GM18858 (cell line): Measurements from ENCODE around the gene SCTR.
"Not testable (repeated sequence)": the region's sequence is repeated elsewhere in the genome, so short reads cannot be mapped to it uniquely, and the experiment has no call there.

ENCODE experiments used
- ATAC-seq: cut with Tn5 transposase; IDR thresholded peaks from one replicate; pipeline ENCODE4 v1.9.1; 2021; ENCODE audit not compliant: unreplicated experiment

Gene SCTR

DNA sequence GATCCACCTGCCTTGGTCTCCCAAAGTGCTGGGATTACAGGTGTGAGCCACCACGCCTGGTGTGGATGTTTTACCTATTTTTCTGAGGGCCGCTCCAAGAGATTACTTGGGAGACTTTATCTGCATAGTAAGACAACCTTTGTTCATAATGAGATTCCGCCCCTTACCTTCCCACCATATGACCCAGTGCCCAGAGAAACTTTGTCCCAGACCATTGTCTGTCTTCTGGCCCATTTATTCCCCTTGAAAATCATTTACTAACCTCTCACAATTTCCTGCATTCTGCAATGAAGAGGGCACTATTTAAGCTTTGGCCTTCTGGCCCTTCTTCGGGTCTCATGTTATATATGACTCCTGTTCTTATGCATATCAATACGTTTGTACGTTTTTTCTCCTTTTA, 106.4 kb downstream of the SCTR start:
- ATAC-seq = no peak

DNA sequence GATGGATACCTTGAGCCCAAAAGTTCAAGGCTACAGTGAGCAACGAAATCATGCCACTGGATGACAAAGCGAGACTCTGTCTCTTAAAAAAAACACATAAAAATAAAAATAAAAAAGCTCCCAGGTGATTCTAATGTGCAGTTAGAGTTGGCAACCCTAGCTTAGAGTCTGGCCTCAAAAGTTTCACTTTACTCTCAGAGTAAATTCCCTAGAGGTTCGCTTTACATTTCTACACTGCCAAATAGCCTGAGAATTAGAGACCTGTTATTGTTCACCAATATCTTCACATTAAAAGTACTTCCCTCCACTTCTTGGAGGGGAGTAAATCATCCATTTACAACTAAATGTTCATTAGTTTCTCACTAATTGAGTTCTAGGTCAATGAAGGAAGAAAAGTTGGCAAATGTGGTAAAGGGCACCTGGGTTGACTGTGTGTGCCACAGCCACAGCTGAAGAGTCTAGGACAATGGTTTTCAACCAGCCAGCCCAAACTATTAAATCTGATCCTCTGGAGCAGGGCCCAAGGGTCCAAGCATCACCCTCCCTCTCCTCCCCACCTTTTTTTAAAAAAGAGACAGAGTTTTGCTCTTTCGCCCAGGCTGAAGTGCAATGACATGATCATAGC, 107.9 kb downstream of the SCTR start:
- ATAC-seq = no peak

DNA sequence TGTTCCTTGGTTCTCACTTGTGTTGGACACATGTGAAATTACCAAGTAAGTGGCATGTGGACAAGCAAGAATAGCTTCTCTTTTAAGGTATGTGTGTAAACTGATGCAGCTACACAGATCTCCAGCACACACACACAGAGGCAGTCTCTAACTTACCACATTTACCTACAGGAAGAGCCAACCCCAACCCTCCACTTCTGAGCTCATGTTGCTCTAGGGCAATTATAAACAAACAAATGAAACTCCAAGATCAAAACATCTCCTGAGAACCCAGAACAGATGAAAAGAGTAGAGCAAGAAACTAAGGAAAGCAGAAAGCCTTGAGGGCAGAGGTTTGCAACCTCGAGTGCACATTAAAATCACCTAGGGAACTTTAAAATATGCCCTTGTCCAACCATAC, 108.7 kb downstream of the SCTR start:
- no peak for ATAC-seq

DNA sequence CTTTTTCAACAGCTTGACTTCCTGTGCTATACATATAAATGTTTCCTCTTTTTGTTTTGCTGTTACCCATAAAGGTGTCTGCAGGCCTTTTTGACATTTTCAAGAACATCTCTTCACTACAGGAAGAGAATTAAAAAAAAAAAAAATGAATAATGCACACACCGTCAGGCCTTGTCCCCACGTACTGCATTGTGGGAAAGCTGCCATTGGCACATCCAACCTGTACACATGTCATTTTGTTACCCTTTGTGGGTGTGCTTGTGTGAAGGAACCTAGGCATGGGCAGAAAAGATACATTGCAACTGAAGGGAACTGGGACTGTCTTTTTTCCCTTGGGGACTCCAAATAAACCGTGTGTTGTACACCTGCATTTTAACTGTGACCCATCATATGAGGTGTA, 109.4 kb downstream of the SCTR start:
- no peak for ATAC-seq

DNA sequence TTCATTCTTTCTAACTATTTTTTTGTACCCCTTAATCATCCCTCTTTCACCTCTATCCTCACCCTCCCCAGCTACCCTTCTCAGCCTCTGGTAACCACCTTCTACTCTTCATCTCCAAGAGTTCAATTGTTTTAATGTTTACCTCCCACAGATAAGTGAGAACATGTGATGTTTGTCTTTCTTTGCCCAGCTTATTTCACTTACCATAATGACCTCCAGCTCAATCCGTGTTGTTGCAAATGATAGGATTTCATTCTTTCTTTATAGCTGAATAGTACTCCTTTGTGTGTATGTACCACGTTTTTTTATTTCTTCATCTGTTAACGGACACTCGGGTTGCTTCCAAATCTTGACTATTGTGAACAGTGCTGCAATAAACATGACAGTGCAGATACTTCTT, 114.8 kb downstream of the SCTR start:
- no peak for ATAC-seq

DNA sequence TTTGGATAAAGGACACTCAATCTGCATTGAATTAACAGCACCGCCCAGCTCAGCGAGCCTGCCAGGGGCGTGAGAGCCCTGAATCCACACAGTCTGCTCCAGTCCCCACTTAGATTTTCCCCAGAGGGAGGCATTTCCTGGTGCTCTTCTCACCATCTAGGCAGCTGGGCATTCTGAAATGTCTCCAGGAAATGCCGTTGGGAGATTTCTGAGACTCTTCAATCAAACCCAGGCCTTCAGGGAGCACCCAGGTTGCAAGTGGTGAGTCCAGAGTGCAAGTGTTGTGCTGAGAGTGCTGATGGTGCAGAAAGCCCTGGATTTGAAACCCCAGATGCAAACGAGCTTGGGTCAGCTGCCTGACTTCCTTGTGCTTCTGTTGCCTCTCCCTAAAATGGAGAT, 116.1 kb downstream of the SCTR start:
- ATAC-seq = no peak

DNA sequence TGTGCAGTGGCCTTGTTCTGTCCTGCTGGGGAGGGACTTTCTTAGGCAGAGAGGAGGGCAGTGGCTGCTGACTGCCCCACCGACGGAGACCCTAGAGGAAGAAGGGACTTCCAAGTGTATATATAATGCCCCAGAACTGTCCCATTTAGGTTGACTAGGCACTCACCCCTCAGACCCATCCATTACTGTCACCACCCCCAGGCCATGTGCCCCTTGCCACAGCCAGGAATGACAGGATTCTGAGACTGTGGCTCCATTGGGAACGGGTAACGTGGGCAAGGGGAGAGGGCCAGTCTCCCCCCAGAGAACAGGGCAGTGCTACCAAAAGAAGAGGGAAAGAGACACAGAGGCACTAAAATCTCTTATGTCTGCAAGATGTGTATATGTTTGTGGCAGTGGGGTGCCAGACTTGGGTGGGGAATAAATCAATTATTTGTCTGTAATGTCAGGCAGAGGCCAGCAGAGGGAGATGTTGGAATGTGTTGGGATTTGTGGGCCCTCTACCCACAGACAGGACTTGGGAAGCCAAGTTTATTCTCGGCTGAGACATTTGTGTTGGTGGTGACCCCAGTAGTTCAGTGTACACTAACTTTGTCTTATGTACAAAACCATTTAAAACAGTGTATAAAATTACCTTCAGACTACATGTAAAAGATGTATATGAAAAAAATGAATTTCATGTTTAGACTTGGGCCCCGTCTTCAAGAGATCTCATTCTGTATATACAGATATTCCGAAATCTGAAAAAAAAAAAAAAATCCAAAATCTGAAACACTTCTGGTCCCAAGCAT, 116.7 kb downstream of the SCTR start:
- no peak for ATAC-seq

DNA sequence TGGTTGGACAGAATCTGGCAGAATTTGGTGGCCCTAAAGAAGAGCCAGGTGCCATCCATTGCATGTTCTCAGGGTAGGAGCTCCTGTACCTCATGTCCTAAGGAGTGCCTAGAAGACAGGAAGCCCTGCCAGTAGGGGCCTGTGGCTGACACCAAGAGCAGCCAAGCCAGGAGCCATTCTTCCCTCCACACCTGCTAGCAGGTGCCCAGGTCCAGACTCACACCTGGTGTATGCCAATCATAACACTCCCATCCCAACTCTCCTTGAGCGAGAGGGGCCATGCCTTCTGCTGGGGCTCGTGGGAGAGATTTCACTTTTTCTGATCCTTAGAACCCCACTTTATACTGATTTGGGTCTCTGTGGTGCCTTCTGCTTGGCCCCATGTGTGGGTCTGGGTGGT, 119.1 kb downstream of the SCTR start:
- ATAC-seq = no peak

DNA sequence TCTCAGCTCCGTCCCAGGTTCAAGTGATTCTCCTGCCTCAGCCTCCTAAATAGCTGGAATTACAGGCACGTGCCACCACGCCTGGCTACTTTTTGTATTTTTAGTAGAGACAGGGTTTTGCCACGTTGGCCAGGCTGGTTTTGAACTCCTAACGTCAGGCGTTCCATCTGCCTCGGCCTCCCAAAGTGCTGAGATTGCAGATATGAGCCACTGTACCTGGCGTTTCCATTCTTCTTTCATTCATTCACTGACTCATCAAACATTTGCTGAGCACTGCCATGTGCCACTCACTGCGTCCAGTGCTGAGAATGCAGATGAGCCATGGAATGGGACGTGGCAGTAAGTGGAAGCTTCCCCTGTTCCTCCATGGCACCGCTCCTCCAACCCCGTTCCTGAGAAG, 120.7 kb downstream of the SCTR start:
- ATAC-seq = not testable (repeated sequence)

DNA sequence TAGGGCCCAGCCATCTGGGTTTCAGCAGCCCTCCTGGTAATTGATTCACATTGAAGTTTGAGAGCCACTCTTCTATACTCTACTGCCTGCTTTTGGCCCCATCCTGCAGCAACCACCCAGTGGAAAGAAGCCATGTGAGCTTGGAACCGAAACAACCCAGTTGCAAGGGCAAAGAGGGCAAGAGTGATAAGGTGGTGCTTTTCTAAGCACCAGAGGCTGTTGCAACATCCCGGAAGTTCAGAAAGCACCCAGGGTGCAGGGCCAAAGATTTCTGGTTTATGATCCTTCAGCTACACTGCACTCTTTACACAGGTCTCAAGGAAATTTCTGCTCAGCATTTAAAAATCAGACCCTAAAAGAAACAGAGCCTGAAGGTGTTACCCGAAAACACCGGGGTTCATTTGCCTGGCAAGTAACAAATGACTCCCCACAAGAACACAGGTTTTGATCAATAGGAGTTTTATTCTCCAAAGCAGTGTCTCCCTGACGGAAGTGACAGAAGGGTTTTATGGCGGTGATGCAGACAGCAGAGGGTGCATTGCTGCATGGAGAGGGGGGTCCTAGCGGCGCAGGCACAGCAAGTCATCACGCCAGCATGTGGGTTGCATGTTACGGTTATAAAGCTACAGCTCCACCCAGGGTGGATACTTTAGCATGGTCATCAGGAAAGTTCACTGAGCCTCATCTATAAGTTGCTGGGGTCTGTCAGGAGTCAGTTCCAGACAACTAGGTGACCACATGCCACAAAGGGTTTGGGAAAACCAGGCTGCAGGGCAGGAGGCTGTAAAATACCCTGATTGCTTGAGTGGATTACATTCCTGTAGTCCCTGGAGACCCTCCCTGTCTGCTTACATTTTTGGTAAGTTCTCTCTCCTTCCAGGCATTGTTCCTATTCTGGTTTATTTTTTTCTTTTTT, 121.4 kb downstream of the SCTR start:
- ATAC-seq = no peak

DNA sequence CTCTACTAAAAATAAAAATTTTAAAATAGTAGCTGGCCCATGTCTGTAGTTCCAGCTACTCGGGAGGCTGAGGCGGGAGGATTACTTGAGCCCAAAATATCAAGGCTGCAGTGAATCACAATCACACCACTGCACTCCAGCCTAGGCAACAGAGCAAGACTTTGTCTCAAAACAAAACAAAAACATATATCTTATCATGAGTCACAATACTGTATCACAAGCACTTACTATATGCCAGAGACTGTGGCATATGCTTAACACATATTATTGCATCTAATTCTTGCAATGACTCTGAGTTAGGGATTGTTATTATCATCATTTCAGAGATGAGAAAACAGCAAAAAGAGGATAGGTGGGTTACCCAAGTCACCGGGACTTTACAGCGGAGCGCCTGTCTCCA, 122.2 kb downstream of the SCTR start:
- no peak for ATAC-seq

DNA sequence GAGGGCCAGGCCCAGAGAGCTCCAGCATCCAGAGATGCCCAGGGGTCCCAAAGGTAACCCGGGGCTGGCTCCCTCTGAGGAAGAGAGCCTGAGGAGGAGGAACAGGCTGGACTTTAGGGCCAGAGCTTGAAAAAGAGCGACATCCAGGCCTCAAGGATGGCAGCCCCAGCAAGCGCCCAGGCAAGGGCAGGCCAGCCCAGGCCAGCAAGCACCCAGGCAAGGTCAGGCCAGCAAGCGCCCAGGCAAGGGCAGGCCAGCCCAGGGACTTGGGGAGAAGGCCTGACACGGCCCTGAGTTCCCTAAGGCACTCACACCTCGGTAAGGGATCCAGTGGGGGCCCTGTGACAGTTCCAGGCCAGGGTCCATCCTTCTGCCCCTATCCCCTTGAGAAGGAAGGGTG, 127.1 kb downstream of the SCTR start:
- no peak for ATAC-seq

DNA sequence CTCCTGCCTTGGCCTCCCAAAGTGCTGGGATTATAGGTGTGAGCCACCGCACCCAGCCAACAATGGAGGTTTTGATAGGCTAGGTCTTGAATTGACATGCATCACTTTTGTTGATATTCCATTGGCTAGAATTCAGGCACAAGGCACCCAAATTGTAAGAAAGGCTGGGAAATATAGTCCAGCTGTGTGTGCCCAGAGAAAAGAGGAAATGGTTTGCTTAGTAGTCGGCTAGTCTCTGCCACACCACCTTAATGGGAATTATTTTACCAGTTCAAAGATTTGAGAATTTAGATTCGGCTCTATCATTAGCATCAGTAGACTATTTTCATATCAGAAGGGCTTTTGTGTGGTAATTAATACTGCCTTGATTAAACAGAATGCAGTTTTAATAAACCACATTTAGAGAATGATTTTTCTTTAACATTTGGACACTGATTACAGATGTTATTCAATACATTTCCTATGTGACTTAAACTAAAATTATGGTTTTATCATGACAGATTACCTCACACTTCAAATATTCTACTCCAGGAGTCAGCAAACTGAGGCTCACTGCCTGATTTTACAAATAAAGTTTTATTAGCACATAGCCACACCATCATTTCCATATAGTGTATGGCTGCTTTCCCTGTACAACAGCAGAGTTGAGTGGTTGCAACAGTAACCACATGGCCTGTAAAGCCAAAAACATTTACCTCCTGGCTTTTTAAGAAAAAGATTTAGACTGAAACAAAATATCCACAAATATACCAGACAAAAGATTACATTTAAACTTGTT, 130.1 kb downstream of the SCTR start:
- no peak for ATAC-seq
